Left lobe of liver (tissue), 2 donors: ENCODE data around the gene BRME1. TPM values are rescaled to one million over a fixed set of nuclear protein-coding genes. Genes with fewer than 3 reads are reported as not detected.
"Not testable (repeated sequence)": the region's sequence is repeated elsewhere in the genome, so short reads cannot be mapped to it uniquely, and the experiment has no call there.

Experiments used
- ATAC-seq: fragments of 200-7000 bp; cut with Tn5 transposase; one replicate; pipeline ENCODE4 v1.9.1; 2020; ENCODE audit warnings: mild to moderate bottlenecking, moderate library complexity
- DNase-seq: peaks from one replicate; pipeline ENCODE4 v3.0.0-alpha.2; 2020; ENCODE audit warnings: low spot score
- total RNA-seq: library from RNA; stranded (reverse); gene quantifications from one replicate; pipeline ENCODE4 v1.2.1, GENCODE V29; 2021
- donor health status: DM: no; HTN: no; CAD: no; lungs with moderate emphysema.
- donor health status: DM: no; HTN: yes; CAD: no.

BRME1 gene
- total RNA-seq, 1 donor from 2014 or later: 1.3 TPM

DNA sequence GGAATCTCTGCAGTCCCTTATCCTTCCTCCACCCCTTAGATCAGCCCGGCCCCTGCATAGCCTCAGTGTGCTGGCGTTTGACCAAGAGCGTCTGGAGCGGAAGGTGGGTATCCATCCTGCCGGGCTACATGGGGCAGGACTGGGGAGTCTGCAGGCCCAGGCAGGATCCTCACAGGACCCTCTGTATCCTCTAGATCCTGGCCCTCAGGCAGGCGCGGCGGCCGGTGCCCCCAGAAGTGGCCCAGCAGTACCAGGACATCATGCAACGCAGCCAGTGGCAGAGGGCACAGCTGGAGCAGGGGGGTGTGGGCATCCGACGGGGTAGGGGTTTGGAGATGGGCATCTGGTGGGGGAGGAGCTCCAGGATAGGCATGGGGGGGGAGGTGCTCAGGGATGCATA, 23.4 kb upstream of the BRME1 start:
- no peak for DNase-seq
- no peak for ATAC-seq

DNA sequence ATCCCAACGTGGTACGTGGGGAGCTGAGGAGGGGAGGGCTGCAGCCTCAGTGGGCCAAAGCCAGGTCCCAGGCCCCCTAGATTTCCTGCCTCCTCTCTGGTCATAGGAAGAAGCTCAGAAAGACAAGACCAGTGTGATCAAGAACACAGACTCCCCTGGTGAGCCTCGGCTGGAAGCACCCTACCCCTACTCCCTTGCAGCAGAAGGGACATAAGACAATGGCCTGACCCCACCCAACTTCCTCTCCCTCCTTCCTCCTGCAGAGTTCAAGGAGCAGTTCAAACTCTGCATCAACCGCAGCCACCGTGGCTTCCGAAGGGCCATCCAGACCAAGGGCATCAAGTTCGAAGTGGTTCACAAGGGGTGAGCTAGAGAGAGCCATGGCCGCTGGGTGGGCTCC, 20.8 kb upstream of the BRME1 start:
- DNase-seq (no peak), ATAC-seq (peak; percentile 49)

DNA sequence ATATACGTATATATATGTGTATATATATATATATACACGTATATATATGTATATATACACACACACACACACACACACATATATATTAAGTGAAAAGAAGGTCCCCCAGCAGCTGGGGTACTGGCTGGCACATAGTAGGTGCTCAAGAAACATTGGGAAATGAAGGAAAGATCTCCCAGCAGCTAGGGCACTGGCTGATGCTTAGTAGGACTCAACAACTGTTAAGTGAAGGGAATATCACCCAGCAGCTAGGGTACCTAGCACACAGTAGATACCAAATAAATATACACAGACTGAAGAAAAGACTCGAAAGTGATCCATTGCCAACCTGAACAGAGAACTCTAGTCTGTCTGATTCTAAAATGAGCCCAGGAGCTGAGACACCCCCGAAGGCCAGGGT, 20.1 kb upstream of the BRME1 start:
- ATAC-seq: no peak

DNA sequence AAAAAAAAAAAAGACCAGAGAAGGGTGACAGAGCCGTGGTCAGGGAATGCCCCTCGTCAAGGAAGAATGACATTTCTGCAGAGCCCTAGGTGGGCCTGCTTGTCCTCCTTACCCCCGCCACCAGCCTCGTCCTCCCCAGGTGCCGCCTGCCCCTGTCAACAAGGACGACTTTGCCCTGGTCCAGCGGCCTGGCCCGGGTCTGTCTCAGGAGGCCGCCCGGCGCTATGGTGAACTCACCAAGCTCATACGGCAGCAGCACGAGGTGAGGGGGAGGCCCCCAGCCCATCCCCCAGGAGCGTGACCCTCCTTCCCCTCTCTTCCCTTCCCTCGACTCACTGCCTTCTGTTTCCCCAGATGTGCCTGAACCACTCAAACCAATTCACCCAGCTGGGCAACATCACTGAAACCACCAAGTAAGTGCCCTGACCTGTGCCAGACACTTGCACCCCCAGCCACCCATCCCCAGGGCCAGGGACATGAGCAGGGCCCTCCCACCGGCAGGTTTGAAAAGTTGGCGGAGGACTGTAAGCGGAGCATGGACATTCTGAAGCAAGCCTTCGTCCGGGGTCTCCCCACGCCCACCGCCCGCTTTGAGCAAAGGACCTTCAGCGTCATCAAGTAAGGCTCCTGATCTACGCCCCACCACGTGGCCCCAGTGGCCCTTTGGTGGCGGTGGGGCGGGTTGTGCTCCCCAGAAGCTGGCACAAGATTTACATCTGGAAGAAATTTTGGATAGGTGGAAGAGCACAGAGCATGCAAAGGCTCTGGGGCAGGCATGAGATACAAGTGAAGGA, 17.5 kb upstream of the BRME1 start:
- no peak for ATAC-seq
- DNase-seq: no peak

More for the DNA sequence above, 20.1 kb upstream of the BRME1 start:
- no peak for DNase-seq

GRCh38 chr19:13922118-13922517, 16.2 kb upstream of the BRME1 start:
- not testable (repeated sequence) for ATAC-seq, DNase-seq

DNA sequence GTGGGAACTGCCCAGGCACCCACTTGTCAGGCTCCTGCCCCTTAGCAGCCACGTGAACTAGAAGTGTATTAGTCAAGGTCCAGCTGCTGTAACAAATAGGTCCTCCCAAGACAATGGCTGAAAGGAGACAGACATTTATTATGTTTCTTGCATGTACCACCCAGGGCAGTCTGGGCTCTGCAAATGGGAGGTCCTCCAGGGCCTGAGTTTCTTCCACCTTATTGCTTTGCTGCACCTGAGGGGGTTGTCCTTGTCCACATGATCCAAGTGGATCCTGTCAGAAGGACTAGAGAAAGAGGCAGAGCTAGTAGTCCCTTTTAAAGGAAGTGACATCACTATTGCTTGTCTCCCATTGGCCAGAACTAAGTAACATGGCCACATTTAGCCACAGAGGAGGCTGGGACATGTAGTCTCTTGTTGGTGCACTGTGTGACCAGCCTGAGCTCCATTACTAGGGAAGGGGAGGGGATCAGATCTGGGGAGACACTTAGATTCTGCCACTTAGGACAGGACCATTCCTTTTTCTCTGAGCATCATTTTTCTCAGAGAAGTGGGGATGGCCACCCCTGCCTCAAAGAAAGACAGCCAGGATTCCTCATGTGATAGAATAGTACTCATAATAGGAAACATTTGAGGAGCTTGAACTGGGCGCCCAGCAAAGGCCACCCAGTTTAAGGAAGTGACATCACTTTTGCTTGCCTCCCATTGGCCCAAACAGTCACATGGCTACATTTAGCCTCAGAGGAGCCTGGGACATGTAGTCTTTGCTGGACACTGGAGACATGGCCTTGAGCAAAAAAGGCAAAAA, 15.2 kb upstream of the BRME1 start:
- ATAC-seq (peak; percentile 28), DNase-seq (no peak)

DNA sequence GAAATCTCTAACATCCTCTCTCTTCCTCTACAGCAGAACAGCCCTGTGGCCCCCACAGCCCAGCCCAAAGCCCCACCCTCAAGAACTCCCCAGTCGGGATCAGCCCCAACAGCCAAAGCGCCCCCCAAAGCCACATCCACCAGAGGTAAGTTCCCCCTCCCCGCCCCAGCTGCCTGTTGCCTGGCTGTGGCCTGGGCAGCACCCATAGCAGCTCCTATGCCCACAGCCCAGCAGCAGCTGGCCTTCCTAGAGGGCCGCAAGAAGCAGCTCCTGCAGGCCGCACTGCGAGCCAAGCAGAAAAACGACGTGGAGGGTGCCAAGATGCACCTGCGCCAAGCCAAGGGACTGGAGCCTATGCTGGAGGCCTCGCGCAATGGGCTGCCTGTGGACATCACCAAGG, 14.6 kb upstream of the BRME1 start:
- DNase-seq (no peak), ATAC-seq (no peak)

DNA sequence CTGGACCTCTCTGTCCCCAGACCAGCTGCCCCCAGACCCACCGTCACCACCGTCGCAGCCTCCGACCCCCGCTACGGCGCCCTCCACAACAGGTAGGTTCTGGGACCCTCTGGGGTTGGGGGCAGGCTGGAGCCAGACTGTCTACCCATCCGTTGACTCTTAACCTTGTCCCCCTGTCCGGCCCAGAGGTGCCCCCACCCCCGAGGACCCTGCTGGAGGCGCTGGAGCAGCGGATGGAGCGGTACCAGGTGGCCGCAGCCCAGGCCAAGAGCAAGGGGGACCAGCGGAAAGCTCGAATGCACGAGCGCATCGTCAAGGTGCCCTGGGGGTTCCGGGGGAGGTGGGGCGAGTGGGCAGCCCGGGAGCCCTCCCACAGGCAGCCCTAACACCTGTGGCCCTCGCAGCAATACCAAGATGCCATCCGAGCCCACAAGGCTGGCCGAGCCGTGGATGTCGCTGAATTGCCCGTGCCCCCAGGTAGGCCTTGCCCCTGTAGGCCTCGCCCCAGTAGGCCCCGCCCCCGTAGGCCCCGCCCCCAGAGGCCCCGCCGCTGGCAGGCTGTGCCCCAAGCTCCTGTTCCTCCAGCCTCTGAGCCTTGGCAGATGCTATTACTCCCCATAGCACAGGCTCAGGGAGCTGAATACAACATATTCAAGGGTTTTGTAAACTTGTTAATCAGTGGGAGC, 13.0 kb upstream of the BRME1 start:
- ATAC-seq (no peak), DNase-seq (no peak)

DNA sequence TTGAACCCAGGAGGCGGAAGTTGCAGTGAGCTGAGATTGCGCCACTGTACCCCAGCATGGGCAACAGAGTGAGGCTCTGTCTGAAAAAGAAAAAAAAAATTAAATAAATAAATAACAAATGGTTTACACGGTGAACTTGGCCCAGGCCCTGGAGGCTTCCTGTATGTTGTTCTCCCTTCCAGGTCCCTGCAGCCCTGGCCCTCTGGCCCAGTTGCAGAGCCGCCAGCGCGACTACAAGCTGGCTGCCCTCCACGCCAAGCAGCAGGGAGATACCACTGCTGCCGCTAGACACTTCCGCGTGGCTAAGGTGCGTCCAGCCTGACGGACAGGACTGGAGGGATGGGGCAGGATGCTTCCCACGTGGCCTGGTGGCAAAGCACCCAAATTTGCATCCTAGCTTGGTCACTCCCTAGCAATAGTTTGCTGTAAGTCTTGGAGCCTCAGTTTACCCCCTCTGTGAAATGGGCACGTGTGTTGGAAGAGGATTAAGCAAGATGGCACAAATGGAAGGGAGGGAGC, 12.0 kb upstream of the BRME1 start:
- ATAC-seq: peak; percentile 94
- DNase-seq: peak; percentile 92

GRCh38 chr19:13914777-13915176, 8.9 kb upstream of the BRME1 start:
- ATAC-seq: peak; percentile 61
- no peak for DNase-seq

- DNase-seq (no peak), ATAC-seq (no peak)
Observed at GRCh38 chr19:13913352-13913751, 7.4 kb upstream of the BRME1 start.

- DNase-seq: peak; percentile 86
- peak; percentile 72 for ATAC-seq
Observed at GRCh38 chr19:13909430-13909829, 3.5 kb upstream of the BRME1 start.

GRCh38 chr19:13908674-13909073, 2.8 kb upstream of the BRME1 start:
- ATAC-seq (no peak), DNase-seq (no peak)

- no peak for ATAC-seq
- no peak for DNase-seq
Observed at GRCh38 chr19:13906910-13907309, 993 bp upstream of the BRME1 start.

- no peak for DNase-seq
- peak; percentile 51 for ATAC-seq
Observed at GRCh38 chr19:13906521-13906904, 596 bp upstream of the BRME1 start.

DNA sequence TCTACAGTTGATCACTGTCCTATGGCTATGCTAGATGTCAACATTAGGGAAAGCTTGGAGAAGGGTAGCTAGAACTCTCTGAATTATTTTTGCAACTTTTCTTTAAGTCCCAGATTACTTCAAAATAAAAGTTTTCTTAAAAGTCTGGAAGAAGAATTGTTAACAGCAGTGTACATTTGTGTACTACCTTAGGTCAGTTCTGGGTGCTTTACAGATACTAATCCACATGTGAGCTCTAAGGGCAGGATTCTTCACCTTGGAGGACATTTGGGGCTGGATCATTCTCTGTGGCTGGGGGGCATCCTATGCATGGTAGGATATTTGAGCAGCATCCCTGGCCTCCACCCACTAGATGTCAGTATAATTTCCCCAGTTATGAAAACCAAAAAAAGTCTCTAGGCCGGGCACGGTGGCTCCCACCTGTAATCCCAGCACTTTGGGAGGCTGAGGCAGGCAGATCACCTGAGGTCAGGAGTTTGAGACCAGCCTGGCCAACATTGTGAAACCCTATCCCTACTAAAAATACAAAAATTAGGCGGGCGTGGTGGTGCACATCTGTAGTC, 2.8 kb downstream of the BRME1 start:
- ATAC-seq (no peak), DNase-seq (no peak)

- DNase-seq (no peak), ATAC-seq (no peak)
Observed at GRCh38 chr19:13899912-13900584, 5.9 kb downstream of the BRME1 start.

DNA sequence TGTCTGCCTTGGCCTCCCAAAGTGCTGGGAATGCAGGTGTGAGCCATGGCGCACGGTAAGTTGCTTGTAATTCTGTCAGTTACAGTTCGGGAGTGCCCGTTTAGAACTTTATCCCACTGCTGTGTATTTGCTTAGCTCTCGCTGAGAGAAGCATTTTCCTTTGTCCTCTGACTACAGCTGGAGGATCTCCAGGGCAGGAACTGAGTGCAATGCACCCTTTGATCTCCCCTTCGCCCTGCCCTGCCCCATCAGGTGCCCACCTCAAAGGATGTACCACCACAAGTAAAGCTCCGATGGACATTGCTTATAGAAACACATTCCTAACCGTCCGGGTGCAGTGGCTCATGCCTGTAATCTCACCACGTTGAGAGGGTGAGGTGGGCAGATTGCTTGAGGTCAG, 6.5 kb downstream of the BRME1 start:
- peak; percentile 90 for ATAC-seq

GRCh38 chr19:13896227-13896626, 9.7 kb downstream of the BRME1 start:
- ATAC-seq (no peak), DNase-seq (no peak)

More for the DNA sequence above, 6.5 kb downstream of the BRME1 start:
- DNase-seq: no peak

- DNase-seq (no peak), ATAC-seq (no peak)
Observed at GRCh38 chr19:13894552-13894951, 11.4 kb downstream of the BRME1 start.
